ENCODE measurements around the gene CD248.
"Not testable (repeated sequence)": the region's sequence is repeated elsewhere in the genome, so short reads cannot be mapped to it uniquely, and the experiment has no call there.

Gene CD248

DNA sequence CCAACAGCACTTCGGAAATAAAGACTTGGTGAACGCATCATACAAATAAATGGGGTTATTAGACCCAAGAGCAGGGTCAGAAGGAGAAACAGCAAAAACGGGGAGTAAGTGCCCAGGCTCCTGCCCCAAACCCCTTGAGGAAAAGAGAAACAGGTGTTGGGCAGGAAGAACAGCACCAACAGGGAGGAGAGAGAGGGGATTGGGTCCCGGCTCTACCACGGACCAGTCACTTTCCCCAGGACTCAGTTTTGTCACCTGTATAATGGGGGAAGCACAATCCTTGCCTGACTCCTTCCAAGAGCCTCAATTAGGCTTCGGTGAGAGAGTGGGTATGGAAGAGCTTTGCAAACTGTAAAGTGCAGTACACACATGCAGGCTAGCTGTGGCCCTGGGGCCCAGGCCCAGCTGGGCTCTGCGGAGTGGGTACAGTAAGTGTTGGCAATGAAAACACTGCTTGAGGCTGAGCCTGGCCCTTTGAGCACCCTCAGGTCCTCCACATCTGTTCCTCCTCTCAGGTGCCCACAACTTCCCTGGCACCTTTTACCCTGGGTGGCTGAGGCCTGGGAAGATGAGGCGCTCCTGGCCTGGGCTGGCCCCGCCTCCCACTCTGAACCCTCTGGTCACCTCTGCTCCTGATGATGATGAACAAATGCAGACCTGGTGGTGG, 45.8 kb upstream of the CD248 start:
- no peak overlapping the region for H3K4me3 ChIP-seq (replicated peaks in 1 of 2; ENCODE audit: low read depth in 2 of 2, low read length in 2 of 2)

GRCh38 chr11:66361502-66361941, 44.7 kb upstream of the CD248 start:
- TF ChIP-seq, protein P1, sequence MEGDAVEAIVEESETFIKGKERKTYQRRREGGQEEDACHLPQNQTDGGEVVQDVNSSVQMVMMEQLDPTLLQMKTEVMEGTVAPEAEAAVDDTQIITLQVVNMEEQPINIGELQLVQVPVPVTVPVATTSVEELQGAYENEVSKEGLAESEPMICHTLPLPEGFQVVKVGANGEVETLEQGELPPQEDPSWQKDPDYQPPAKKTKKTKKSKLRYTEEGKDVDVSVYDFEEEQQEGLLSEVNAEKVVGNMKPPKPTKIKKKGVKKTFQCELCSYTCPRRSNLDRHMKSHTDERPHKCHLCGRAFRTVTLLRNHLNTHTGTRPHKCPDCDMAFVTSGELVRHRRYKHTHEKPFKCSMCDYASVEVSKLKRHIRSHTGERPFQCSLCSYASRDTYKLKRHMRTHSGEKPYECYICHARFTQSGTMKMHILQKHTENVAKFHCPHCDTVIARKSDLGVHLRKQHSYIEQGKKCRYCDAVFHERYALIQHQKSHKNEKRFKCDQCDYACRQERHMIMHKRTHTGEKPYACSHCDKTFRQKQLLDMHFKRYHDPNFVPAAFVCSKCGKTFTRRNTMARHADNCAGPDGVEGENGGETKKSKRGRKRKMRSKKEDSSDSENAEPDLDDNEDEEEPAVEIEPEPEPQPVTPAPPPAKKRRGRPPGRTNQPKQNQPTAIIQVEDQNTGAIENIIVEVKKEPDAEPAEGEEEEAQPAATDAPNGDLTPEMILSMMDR (IDR thresholded peaks at IDR 0.05; ENCODE audit: low read depth, low read length), result no peak
- H3K4me3 ChIP-seq (replicated peaks in 1 of 2; ENCODE audit: low read depth in 2 of 2, low read length in 2 of 2), result no peak overlapping the region
- no peak for DNase-seq (ENCODE audit: low read depth in 2 of 2)

More for the DNA sequence above, 45.8 kb upstream of the CD248 start:
- no peak for DNase-seq (ENCODE audit: low read depth in 2 of 2)
- TF ChIP-seq, protein P1 (IDR thresholded peaks at IDR 0.05; ENCODE audit: low read depth, low read length), result no peak

DNA sequence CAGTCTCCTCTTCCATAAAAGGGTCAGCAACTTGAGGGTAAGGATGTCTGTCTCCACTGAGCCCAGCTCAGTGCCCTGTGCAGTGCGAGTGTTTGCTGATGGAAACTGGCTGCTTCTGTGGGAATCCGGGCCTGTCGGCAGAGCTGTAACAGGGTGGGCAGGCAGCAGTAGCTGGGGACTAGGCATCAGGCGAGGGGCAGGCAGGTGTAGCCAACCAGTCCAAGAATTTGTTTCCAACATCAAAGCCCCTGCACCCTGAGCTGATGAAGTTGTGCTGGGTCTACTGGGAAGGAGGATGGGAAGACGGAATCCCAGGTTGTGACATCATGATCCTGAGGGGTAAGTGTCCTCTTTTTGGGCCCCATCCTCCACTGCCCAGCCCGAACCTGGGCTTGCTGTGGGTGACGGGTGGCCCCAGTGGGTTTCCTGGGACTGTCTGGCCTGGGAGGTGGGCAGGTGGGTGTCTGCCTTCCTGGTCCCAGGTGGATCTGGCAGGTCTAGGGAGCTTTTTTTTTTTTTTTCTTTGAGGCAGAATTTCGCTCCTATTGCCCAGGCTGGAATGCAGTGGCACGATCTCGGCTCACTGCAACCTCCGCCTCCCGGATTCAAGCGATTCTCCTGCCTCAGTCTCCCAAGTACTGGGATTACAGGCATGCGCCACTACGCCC, 43.7 kb upstream of the CD248 start:
- DNase-seq (ENCODE audit: low read depth in 2 of 2), result no peak
- TF ChIP-seq, protein P1 (IDR thresholded peaks at IDR 0.05; ENCODE audit: low read depth, low read length), result no peak
- H3K4me3 ChIP-seq (replicated peaks in 1 of 2; ENCODE audit: low read depth in 2 of 2, low read length in 2 of 2), result no peak overlapping the region

DNA sequence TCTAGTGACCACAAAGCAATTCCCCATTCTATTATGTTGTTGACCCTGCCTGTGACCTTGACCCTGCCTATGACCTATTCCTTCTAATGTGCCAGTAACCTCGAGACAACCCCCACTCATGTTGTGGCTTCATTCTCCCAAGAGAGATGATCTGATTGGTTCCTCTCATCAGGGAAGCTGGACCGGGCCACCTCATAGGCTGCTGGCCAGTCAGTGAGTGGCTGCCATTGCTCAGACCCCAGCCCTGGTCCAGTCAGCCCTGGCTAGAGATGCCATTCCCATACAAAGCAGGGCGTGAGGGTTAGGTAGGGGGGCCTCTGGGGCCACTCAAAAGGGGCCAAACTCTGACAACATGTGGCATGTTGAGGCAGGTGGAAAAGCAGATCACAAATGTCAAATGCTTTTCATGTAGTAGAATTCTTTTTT, 42.8 kb upstream of the CD248 start:
- no peak overlapping the region for H3K4me3 ChIP-seq (replicated peaks in 1 of 2; ENCODE audit: low read depth in 2 of 2, low read length in 2 of 2)
- TF ChIP-seq, protein P1 (IDR thresholded peaks at IDR 0.05; ENCODE audit: low read depth, low read length), result no peak
- no peak for DNase-seq (ENCODE audit: low read depth in 2 of 2)

DNA sequence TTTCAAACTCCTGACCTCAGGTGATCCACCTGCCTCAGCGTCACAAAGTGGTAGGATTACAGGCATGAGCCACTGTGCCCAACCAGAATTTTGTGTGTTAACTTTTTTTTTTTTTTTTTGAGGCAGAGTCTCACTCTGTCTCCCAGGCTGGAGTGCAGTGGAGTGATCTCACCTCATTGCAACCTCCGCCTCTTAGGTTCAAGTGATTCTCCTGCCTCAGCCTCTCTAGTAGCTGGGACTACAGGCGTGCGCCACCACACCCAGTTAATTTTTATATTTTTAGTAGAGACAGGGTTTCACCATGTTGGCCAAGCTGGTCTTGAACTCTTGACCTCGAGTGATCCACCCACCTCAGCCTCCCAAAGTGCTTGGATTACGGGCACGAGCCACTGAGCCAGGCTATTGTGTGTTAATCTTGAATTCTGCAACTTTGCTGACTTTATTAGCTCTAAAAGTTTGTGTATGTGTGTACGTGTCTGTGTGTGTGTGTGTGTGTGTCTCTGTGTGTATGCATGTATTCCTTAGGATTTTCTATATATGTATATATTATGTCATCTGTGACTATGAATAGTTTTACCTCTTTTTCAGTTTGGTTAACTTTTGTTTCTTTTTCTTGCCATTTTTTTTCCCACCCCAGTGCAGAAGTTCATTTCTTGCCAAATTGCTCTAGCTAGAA, 33.9 kb upstream of the CD248 start:
- not testable (repeated sequence) for H3K4me3 ChIP-seq (replicated peaks in 1 of 2; ENCODE audit: low read depth in 2 of 2, low read length in 2 of 2); DNase-seq (ENCODE audit: low read depth in 2 of 2)

GRCh38 chr11:66349084-66349386, 32.2 kb upstream of the CD248 start:
- TF ChIP-seq, protein P1 (IDR thresholded peaks at IDR 0.05; ENCODE audit: low read depth, low read length), result no peak
- H3K4me3 ChIP-seq (replicated peaks in 1 of 2; ENCODE audit: low read depth in 2 of 2, low read length in 2 of 2), result no peak overlapping the region
- no peak for DNase-seq (ENCODE audit: low read depth in 2 of 2)

All from cardiac fibroblast (primary cell).